GM23338 (cell line): ENCODE data around the gene PAX5. TPM values are rescaled to one million over a fixed set of nuclear protein-coding genes. Genes with fewer than 3 reads are reported as not detected.

Source experiments
- ATAC-seq: fragments of 200-7000 bp; cut with Tn5 transposase; 3 replicates; pipeline ENCODE4 v1.9.1; 2020
- DNase-seq: peaks from one replicate; pipeline ENCODE4 v3.0.0-alpha.2; 2015; ENCODE audit warnings: low spot score
- H2AFZ ChIP-seq: fragments of 200-600 bp; sonication (generic); 2 replicates; pipeline ENCODE4 v1.8.0; 2016; ENCODE audit warnings: antibody characterized with exemption, mild to moderate bottlenecking, moderate library complexity
- H3F3A ChIP-seq: fragments of 200-600 bp; sonication (generic); replicated peaks from 2 replicates; pipeline ENCODE4 v1.8.0; 2017; ENCODE audit warnings: antibody characterized with exemption, mixed run types, low read depth
- H3K27ac ChIP-seq: fragments of 200-600 bp; sonication (generic); 2 replicates; pipeline ENCODE4 v1.6.1; 2016; ENCODE audit warnings: low read depth
- H3K27me3 ChIP-seq: fragments of 200-600 bp; sonication (generic); 2 replicates; pipeline ENCODE4 v1.8.0; 2016; ENCODE audit warnings: mild to moderate bottlenecking, mixed run types, moderate library complexity; ENCODE audit not compliant: insufficient read depth
- H3K36me3 ChIP-seq: fragments of 200-600 bp; sonication (generic); 2 replicates; pipeline ENCODE4 v1.8.0; 2016; ENCODE audit warnings: mild to moderate bottlenecking; ENCODE audit not compliant: insufficient read depth
- H3K4me1 ChIP-seq: fragments of 200-600 bp; sonication (generic); 2 replicates; pipeline ENCODE4 v1.8.0; 2016; ENCODE audit warnings: mild to moderate bottlenecking, moderate library complexity; ENCODE audit not compliant: insufficient read depth
- H3K4me2 ChIP-seq: fragments of 200-600 bp; sonication (generic); 2 replicates; pipeline ENCODE4 v1.7.1; 2017; ENCODE audit warnings: mixed run types
- H3K4me3 ChIP-seq: fragments of 200-600 bp; sonication (generic); 2 replicates; pipeline ENCODE4 v1.6.1; 2016; ENCODE audit warnings: mixed run types
- H3K79me2 ChIP-seq: fragments of 200-600 bp; sonication (generic); replicated peaks from 2 replicates; pipeline ENCODE4 v1.8.0; 2017; ENCODE audit warnings: mild to moderate bottlenecking; ENCODE audit not compliant: insufficient read depth
- H3K9me2 ChIP-seq: fragments of 200-600 bp; sonication (generic); 2 replicates; pipeline ENCODE4 v1.8.0; 2017; ENCODE audit not compliant: insufficient read depth
- H4K20me1 ChIP-seq: fragments of 200-600 bp; sonication (generic); replicated peaks from 2 replicates; pipeline ENCODE4 v1.8.0; 2017; ENCODE audit warnings: mild to moderate bottlenecking; ENCODE audit not compliant: insufficient read depth
- H3K27ac Mint-ChIP-seq: 2 replicates; pipeline ENCODE4 v1.8.0; 2020; ENCODE audit warnings: inconsistent platforms, mild to moderate bottlenecking, moderate library complexity, mixed read lengths
- H3K27me3 Mint-ChIP-seq: 3 replicates; pipeline ENCODE4 v1.8.0; 2022; ENCODE audit warnings: low read depth, mild to moderate bottlenecking, moderate library complexity, mixed read lengths, inconsistent platforms; ENCODE audit not compliant: insufficient read depth, poor library complexity
- H3K36me3 Mint-ChIP-seq: 3 replicates; pipeline ENCODE4 v1.8.0; 2021; ENCODE audit warnings: low read depth, mild to moderate bottlenecking, inconsistent platforms, moderate library complexity, mixed read lengths
- H3K4me1 Mint-ChIP-seq: 3 replicates; pipeline ENCODE4 v1.8.0; 2020; ENCODE audit warnings: mild to moderate bottlenecking, inconsistent platforms, mixed read lengths
- H3K4me3 Mint-ChIP-seq: 3 replicates; pipeline ENCODE4 v1.8.0; 2021; ENCODE audit warnings: moderate library complexity, mild to moderate bottlenecking, inconsistent platforms, mixed read lengths
- H3K9me3 Mint-ChIP-seq: 3 replicates; pipeline ENCODE4 v1.8.0; 2020; ENCODE audit warnings: moderate library complexity, mild to moderate bottlenecking, inconsistent platforms, mixed read lengths
- CREB1 ChIP-seq: fragments of 250-450 bp; sonication (Bioruptor Pico); IDR thresholded peaks from 2 replicates; pipeline ENCODE4 v1.5.0; 2020; ENCODE audit warnings: low read depth, mild to moderate bottlenecking, moderate library complexity
- EZH2 ChIP-seq: fragments of 200-600 bp; sonication (generic); IDR thresholded peaks from one replicate; pipeline ENCODE4 v1.8.0; 2017; ENCODE audit warnings: antibody characterized with exemption, mild to moderate bottlenecking, low read depth; ENCODE audit not compliant: unreplicated experiment
- EZH2phosphoT487 ChIP-seq: fragments of 200-600 bp; sonication (generic); IDR thresholded peaks from one replicate; pipeline ENCODE4 v1.8.1; 2018; ENCODE audit warnings: antibody characterized with exemption; ENCODE audit not compliant: unreplicated experiment
- JUNB ChIP-seq: IDR thresholded peaks from one replicate; pipeline ENCODE4 v1.6.1; 2016; ENCODE audit warnings: antibody characterized with exemption; ENCODE audit not compliant: unreplicated experiment
- NANOG ChIP-seq: IDR thresholded peaks from 2 replicates; pipeline ENCODE4 v1.6.1; 2016; ENCODE audit warnings: antibody characterized with exemption, borderline replicate concordance
- POLR2AphosphoS5 ChIP-seq: IDR thresholded peaks from 2 replicates; pipeline ENCODE4 v1.6.1; 2016; ENCODE audit warnings: antibody characterized with exemption, low read depth
- REST ChIP-seq: IDR thresholded peaks from one replicate; pipeline ENCODE4 v1.6.1; 2018; ENCODE audit warnings: antibody characterized with exemption; ENCODE audit not compliant: unreplicated experiment
- ZNF114 ChIP-seq: fragments of 250-450 bp; sonication (Bioruptor Pico); IDR thresholded peaks from 2 replicates; pipeline ENCODE4 v1.5.0; 2020; ENCODE audit warnings: mild to moderate bottlenecking, moderate library complexity
- ZNF331 ChIP-seq: fragments of 250-450 bp; sonication (Bioruptor Pico); IDR thresholded peaks from 2 replicates; pipeline ENCODE4 v1.5.0; 2020; ENCODE audit warnings: low read depth, mild to moderate bottlenecking, moderate library complexity
- polyA plus RNA-seq: library from polyadenylated mRNA; unstranded; fragments of >200 nt; fragmentation: Nextera tagmentation; extraction: Ambion mirVana; gene quantifications from 2 replicates; pipeline ENCODE4 v1.2.1, GENCODE V29; 2016
- total RNA-seq: library from RNA; depleted of rRNA; stranded (reverse); fragments of >200 nt; shearing (Covaris generic); gene quantifications from 2 replicates; pipeline ENCODE4 v1.2.3, GENCODE V29; 2014
- TF ChIP-seq, protein P1 (sequence below), 2 experiments: fragments of 200-600 bp in 1 of 2; sonication (generic) in 1 of 2; conservative IDR thresholded peaks; 2 replicates each; pipeline versions ENCODE4 v1.5.1 to v1.6.1; 2016 to 2017; ENCODE audit warnings: antibody characterized with exemption in 2 of 2, low read depth in 2 of 2, mild to moderate bottlenecking in 2 of 2, moderate library complexity in 1 of 2
- TF ChIP-seq, protein P2 (sequence below): fragments of 250-450 bp; sonication (Bioruptor Pico); IDR thresholded peaks from 2 replicates; pipeline ENCODE4 v1.5.0; 2020; ENCODE audit warnings: mild to moderate bottlenecking, moderate library complexity

PAX5 gene
- total and polyA plus RNA-seq, 2 experiments from 2014 or later = 0.17 to 0.60 TPM

- no peak for TF ChIP-seq POLR2AphosphoS5
Measured at GRCh38 chr9:37060833-37061232, 26.8 kb upstream of the PAX5 start (continued).

DNA sequence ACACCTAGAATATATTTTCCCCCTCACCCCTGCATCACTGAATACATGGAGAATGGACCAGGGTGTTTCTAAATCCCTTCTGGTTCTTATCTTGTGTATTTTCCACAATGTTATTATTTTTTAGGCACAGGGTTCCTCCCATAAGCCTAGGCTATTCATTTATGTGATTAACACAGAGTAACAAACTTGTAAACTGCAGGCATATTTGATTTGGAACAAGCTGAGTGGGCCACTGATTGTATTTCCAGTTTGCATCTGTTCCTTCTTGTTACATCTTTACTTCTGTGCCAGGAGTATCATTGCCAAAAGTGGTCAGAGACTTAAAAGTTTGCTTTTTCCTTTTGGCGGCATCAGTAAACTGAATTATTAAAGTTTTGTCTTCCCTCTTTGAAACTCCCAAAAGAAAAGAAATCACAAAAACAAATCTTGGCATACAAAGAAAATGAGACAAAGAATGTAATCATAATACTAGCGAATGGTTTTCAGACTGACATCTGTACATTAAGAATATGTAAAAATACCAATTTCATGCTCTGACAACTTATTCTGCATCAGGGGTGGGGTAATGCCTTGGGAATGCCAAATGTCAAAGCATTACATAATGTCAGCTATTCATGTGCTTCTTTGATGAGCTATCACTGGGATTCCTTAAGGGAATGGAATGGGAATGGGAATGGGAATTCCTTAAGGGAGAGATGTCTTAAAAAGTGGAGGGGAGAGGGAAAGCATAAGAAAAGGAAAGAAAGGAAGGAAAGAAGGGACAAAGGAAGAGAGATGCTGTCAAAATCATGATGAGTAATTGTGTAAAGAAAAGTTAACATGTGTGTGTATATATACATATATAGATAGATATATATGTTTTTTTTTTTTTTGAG is 22.2 kb upstream of the PAX5 start:
- Histone ChIP-seq H3K4me1 (peaks cover 21% of the 10 kb centered on the region), H3K9me2 (0 out of 2 replicates have a peak, but pooled peaks cover 10% of the 10 kb centered on the region), H3K79me2 (no peaks in the 10 kb centered on the region), H3K27me3 (no peaks in the 10 kb centered on the region), H3K4me3 (no peak overlapping the region), H3K4me2 (no peak overlapping the region), H3F3A (0 out of 2 replicates have a peak, but pooled peaks cover 4% of the 10 kb centered on the region), H2AFZ (no peak overlapping the region), H3K36me3 (no peaks in the 10 kb centered on the region), H4K20me1 (no peaks in the 10 kb centered on the region), H3K27ac (no peak overlapping the region)
- DNase-seq (peak; percentile 35), ATAC-seq (no peak)
- Mint-ChIP-seq H3K36me3 (no peaks in the 10 kb centered on the region), H3K4me1 (peaks cover 26% of the 10 kb centered on the region), H3K4me3 (no peak overlapping the region), H3K9me3 (no peaks in the 10 kb centered on the region), H3K27me3 (peaks cover 4% of the 10 kb centered on the region), H3K27ac (no peak overlapping the region)
- TF ChIP-seq EZH2phosphoT487 = no peak
- no peak for TF ChIP-seq NANOG
- TF ChIP-seq POLR2AphosphoS5 = no peak
- TF ChIP-seq, protein P1, sequence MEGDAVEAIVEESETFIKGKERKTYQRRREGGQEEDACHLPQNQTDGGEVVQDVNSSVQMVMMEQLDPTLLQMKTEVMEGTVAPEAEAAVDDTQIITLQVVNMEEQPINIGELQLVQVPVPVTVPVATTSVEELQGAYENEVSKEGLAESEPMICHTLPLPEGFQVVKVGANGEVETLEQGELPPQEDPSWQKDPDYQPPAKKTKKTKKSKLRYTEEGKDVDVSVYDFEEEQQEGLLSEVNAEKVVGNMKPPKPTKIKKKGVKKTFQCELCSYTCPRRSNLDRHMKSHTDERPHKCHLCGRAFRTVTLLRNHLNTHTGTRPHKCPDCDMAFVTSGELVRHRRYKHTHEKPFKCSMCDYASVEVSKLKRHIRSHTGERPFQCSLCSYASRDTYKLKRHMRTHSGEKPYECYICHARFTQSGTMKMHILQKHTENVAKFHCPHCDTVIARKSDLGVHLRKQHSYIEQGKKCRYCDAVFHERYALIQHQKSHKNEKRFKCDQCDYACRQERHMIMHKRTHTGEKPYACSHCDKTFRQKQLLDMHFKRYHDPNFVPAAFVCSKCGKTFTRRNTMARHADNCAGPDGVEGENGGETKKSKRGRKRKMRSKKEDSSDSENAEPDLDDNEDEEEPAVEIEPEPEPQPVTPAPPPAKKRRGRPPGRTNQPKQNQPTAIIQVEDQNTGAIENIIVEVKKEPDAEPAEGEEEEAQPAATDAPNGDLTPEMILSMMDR (conservative IDR thresholded peaks at IDR 0.05; ENCODE audit: low read depth in 2 of 2) = no peak
- TF ChIP-seq REST = no peak
- no peak for TF ChIP-seq JUNB
- no peak for TF ChIP-seq CREB1
- no peak for TF ChIP-seq ZNF331 (CRISPR knock-in tag)
- TF ChIP-seq, protein P2, sequence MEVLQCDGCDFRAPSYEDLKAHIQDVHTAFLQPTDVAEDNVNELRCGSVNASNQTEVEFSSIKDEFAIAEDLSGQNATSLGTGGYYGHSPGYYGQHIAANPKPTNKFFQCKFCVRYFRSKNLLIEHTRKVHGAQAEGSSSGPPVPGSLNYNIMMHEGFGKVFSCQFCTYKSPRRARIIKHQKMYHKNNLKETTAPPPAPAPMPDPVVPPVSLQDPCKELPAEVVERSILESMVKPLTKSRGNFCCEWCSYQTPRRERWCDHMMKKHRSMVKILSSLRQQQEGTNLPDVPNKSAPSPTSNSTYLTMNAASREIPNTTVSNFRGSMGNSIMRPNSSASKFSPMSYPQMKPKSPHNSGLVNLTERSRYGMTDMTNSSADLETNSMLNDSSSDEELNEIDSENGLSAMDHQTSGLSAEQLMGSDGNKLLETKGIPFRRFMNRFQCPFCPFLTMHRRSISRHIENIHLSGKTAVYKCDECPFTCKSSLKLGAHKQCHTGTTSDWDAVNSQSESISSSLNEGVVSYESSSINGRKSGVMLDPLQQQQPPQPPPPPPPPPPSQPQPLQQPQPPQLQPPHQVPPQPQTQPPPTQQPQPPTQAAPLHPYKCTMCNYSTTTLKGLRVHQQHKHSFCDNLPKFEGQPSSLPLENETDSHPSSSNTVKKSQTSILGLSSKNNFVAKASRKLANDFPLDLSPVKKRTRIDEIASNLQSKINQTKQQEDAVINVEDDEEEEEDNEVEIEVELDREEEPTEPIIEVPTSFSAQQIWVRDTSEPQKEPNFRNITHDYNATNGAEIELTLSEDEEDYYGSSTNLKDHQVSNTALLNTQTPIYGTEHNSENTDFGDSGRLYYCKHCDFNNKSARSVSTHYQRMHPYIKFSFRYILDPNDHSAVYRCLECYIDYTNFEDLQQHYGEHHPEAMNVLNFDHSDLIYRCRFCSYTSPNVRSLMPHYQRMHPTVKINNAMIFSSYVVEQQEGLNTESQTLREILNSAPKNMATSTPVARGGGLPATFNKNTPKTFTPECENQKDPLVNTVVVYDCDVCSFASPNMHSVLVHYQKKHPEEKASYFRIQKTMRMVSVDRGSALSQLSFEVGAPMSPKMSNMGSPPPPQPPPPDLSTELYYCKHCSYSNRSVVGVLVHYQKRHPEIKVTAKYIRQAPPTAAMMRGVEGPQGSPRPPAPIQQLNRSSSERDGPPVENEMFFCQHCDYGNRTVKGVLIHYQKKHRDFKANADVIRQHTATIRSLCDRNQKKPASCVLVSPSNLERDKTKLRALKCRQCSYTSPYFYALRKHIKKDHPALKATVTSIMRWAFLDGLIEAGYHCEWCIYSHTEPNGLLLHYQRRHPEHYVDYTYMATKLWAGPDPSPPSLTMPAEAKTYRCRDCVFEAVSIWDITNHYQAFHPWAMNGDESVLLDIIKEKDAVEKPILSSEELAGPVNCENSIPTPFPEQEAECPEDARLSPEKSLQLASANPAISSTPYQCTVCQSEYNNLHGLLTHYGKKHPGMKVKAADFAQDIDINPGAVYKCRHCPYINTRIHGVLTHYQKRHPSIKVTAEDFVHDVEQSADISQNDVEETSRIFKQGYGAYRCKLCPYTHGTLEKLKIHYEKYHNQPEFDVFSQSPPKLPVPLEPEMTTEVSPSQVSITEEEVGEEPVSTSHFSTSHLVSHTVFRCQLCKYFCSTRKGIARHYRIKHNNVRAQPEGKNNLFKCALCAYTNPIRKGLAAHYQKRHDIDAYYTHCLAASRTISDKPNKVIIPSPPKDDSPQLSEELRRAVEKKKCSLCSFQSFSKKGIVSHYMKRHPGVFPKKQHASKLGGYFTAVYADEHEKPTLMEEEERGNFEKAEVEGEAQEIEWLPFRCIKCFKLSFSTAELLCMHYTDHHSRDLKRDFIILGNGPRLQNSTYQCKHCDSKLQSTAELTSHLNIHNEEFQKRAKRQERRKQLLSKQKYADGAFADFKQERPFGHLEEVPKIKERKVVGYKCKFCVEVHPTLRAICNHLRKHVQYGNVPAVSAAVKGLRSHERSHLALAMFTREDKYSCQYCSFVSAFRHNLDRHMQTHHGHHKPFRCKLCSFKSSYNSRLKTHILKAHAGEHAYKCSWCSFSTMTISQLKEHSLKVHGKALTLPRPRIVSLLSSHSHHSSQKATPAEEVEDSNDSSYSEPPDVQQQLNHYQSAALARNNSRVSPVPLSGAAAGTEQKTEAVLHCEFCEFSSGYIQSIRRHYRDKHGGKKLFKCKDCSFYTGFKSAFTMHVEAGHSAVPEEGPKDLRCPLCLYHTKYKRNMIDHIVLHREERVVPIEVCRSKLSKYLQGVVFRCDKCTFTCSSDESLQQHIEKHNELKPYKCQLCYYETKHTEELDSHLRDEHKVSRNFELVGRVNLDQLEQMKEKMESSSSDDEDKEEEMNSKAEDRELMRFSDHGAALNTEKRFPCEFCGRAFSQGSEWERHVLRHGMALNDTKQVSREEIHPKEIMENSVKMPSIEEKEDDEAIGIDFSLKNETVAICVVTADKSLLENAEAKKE = no peak
- TF ChIP-seq ZNF114 (CRISPR knock-in tag) = no peak
- no peak for TF ChIP-seq EZH2
